Ovary (tissue), 3 donors: ENCODE measurements around the gene VGLL2.

Experiments
- POLR2A ChIP-seq: fragments of 450-650 bp; IDR thresholded peaks from one replicate; pipeline ENCODE4 v1.6.1; 2017; ENCODE audit warnings: antibody characterized with exemption, mild to moderate bottlenecking, moderate library complexity
- TF ChIP-seq, protein P1 (sequence below), 3 donors: fragments of 450-650 bp in 2 of 3; fragments of 200-600 bp in 1 of 3; IDR thresholded peaks; one replicate each; pipeline versions ENCODE4 v1.5.1 to v1.8.0; 2016 to 2022; ENCODE audit warnings: antibody characterized with exemption in 3 of 3, mild to moderate bottlenecking in 1 of 3
- donor health status: DM: no; HTN: no; CAD: no.

DNA sequence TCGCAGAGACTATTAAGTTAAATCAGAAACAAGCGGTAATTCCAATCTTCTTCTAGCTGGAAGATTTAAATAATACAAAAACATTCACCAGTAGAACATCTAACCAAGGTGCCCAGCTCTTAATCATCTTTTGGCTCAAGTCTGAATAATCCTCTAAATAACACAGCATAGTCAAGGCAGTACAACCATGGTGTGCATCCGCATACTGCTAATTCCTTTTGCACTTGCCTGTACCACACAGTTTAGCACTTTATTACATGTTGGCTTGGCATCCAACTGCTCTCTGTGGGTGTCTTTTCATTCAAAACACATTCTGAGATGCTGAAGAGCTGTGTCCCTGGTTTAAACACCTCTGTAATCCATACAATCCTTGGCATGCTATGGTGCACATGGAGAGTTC, 42.3 kb downstream of the VGLL2 start:
- TF ChIP-seq, protein P1, sequence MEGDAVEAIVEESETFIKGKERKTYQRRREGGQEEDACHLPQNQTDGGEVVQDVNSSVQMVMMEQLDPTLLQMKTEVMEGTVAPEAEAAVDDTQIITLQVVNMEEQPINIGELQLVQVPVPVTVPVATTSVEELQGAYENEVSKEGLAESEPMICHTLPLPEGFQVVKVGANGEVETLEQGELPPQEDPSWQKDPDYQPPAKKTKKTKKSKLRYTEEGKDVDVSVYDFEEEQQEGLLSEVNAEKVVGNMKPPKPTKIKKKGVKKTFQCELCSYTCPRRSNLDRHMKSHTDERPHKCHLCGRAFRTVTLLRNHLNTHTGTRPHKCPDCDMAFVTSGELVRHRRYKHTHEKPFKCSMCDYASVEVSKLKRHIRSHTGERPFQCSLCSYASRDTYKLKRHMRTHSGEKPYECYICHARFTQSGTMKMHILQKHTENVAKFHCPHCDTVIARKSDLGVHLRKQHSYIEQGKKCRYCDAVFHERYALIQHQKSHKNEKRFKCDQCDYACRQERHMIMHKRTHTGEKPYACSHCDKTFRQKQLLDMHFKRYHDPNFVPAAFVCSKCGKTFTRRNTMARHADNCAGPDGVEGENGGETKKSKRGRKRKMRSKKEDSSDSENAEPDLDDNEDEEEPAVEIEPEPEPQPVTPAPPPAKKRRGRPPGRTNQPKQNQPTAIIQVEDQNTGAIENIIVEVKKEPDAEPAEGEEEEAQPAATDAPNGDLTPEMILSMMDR (IDR thresholded peaks at IDR 0.05): no peak
- no peak for TF ChIP-seq POLR2A
